ENCODE results near the gene PLAAT3.
"Not testable (repeated sequence)": the region's sequence is repeated elsewhere in the genome, so short reads cannot be mapped to it uniquely, and the experiment has no call there.

Gene PLAAT3

GRCh38 chr11:63564784-63565350 lies 49.4 kb downstream of the PLAAT3 start:
- no peak for DNase-seq

GRCh38 chr11:63564056-63564774 lies 50.0 kb downstream of the PLAAT3 start:
- DNase-seq, result no peak

GRCh38 chr11:63563201-63564055 lies 50.8 kb downstream of the PLAAT3 start, which contains the start of gene PLAAT2:
Gene PLAAT2 (minus strand): TSS chr11:63563379. CDS start chr11:63563324, 55 bp downstream.
- DNase-seq, result no peak

GRCh38 chr11:63560506-63561180 lies 53.6 kb downstream of the PLAAT3 start:
- no peak for DNase-seq

GRCh38 chr11:63558459-63559157 lies 55.6 kb downstream of the PLAAT3 start:
- no peak for DNase-seq

GRCh38 chr11:63557570-63557969 lies 56.7 kb downstream of the PLAAT3 start:
- DNase-seq, result no peak

- DNase-seq, result no peak
These were observed 57.7 kb downstream of the PLAAT3 start for GRCh38 chr11:63556404-63557013.

- DNase-seq, result no peak
These were observed 59.4 kb downstream of the PLAAT3 start for GRCh38 chr11:63554877-63555223.

- no peak for DNase-seq
These were observed 60.5 kb downstream of the PLAAT3 start for GRCh38 chr11:63553759-63554158.

GRCh38 chr11:63552921-63553320 lies 61.3 kb downstream of the PLAAT3 start:
- no peak for DNase-seq

- peak; percentile 24 for DNase-seq
These were observed 62.4 kb downstream of the PLAAT3 start for GRCh38 chr11:63551889-63552266.

- DNase-seq, result peak; percentile 36
These were observed 62.9 kb downstream of the PLAAT3 start for GRCh38 chr11:63551091-63551888.

- not testable (repeated sequence) for DNase-seq
These were observed 64.0 kb downstream of the PLAAT3 start for GRCh38 chr11:63550156-63550700.

- DNase-seq, result no peak
These were observed 64.8 kb downstream of the PLAAT3 start for GRCh38 chr11:63549411-63549810.

GRCh38 chr11:63548178-63548577 lies 66.1 kb downstream of the PLAAT3 start:
- no peak for DNase-seq

GRCh38 chr11:63547061-63547460 lies 67.2 kb downstream of the PLAAT3 start:
- DNase-seq, result no peak

GRCh38 chr11:63543711-63544110 lies 70.5 kb downstream of the PLAAT3 start:
- no peak for DNase-seq

- not testable (repeated sequence) for DNase-seq
These were observed 71.7 kb downstream of the PLAAT3 start for GRCh38 chr11:63542506-63542905.

GRCh38 chr11:63537293-63538101 lies 76.7 kb downstream of the PLAAT3 start:
- DNase-seq, result no peak

Data from effector CD8-positive, alpha-beta T cell (primary cell).